ENCODE results near the gene RGL4. TPM values are rescaled to one million over a fixed set of nuclear protein-coding genes. Genes with fewer than 3 reads are reported as not detected.

The RGL4 gene
- total RNA-seq, 4 donors from 2014 or later = not detected

GRCh38 chr22:23683545-23683944 lies 7.3 kb upstream of the RGL4 start:
- Histone ChIP-seq H3K4me3 (no peak overlapping the region), H3K36me3 (peaks cover 0 to 25% (median 0%) of the 10 kb centered on the region in 3 donors)
- no peak for DNase-seq

DNA sequence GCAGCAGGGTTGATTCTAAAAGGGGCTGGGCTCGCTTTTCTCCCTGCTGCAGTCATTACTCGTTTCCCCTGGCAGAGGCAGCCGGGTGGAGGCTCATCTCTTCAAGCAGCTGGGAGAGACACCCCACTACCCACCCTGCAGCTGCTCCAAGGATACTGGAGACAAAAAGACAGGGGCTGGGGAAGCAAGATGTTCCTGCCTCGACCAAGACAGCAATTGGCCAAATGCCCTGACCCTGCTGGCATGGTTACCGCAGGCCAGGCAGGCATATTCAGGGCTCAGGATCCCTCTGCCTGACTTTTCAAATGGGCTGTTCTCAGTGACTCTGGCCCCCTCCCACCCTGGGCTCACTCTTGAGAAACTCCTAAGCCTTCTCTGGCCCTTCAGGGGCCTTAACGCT lies 6.8 kb upstream of the RGL4 start:
- no peak overlapping the region for H3K4me3 ChIP-seq
- no peak for DNase-seq

More at GRCh38 chr22:23683545-23683944, 7.3 kb upstream of the RGL4 start:
- H3K9me3 ChIP-seq = no peaks in the 10 kb centered on the region
- no peaks in the 10 kb centered on the region for H3K4me1 ChIP-seq
- no peak for TF ChIP-seq POLR2A (IDR thresholded peaks at IDR 0.05)
- TF ChIP-seq, protein P1, sequence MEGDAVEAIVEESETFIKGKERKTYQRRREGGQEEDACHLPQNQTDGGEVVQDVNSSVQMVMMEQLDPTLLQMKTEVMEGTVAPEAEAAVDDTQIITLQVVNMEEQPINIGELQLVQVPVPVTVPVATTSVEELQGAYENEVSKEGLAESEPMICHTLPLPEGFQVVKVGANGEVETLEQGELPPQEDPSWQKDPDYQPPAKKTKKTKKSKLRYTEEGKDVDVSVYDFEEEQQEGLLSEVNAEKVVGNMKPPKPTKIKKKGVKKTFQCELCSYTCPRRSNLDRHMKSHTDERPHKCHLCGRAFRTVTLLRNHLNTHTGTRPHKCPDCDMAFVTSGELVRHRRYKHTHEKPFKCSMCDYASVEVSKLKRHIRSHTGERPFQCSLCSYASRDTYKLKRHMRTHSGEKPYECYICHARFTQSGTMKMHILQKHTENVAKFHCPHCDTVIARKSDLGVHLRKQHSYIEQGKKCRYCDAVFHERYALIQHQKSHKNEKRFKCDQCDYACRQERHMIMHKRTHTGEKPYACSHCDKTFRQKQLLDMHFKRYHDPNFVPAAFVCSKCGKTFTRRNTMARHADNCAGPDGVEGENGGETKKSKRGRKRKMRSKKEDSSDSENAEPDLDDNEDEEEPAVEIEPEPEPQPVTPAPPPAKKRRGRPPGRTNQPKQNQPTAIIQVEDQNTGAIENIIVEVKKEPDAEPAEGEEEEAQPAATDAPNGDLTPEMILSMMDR (IDR thresholded peaks at IDR 0.05) = no peak
- H3K27ac ChIP-seq = no peak overlapping the region
- no peaks in the 10 kb centered on the region for H3K27me3 ChIP-seq

GRCh38 chr22:23684561-23685031 lies 6.2 kb upstream of the RGL4 start:
- Histone ChIP-seq H3K27ac (no peak overlapping the region), H3K4me1 (no peaks in the 10 kb centered on the region), H3K36me3 (peaks cover 0 to 22% (median 0%) of the 10 kb centered on the region in 3 donors), H3K27me3 (no peaks in the 10 kb centered on the region), H3K4me3 (no peak overlapping the region), H3K9me3 (no peaks in the 10 kb centered on the region)
- no peak for TF ChIP-seq POLR2A (IDR thresholded peaks at IDR 0.05)
- TF ChIP-seq, protein P1 (IDR thresholded peaks at IDR 0.05) = no peak
- no peak for DNase-seq

More for the DNA sequence above, 6.8 kb upstream of the RGL4 start:
- Histone ChIP-seq H3K27me3 (no peaks in the 10 kb centered on the region), H3K36me3 (peaks cover 0 to 25% (median 0%) of the 10 kb centered on the region in 3 donors), H3K9me3 (no peaks in the 10 kb centered on the region), H3K27ac (no peak overlapping the region), H3K4me1 (no peaks in the 10 kb centered on the region)
- TF ChIP-seq, protein P1 (IDR thresholded peaks at IDR 0.05) = no peak
- no peak for TF ChIP-seq POLR2A (IDR thresholded peaks at IDR 0.05)

DNA sequence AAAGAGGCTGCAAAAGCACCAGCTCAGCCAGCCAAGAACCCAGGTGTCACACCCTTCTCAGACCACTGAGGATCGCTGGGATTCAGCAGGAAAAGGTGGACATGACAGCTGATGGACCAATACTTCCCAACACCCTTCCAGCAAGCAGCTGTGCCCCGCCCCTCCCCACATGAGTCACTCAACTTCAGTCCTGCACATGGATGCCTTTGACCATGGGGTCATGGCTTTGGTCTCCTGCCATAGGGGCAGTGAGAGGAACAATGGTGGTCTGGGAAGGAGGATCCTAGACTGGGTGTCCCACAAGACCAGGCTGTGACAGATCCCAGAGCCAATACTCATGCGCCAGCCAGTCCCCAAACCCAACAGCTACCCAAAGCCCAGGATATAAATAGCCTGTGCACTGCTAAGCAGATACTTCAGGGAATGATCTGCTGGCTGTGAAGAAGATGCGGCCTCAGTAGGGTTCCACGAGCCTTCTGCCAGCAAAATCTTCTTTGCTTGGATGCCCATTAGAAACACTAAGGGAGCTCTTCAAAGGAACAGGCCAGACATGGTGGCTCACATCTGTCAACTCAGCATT lies 5.5 kb upstream of the RGL4 start:
- no peaks in the 10 kb centered on the region for H3K9me3 ChIP-seq
- DNase-seq = peak in 2 of 3 donors; percentile 48 to 55
- H3K36me3 ChIP-seq = peaks cover 0 to 20% (median 0%) of the 10 kb centered on the region in 3 donors
- no peaks in the 10 kb centered on the region for H3K27me3 ChIP-seq
- H3K4me3 ChIP-seq = no peak overlapping the region
- no peaks in the 10 kb centered on the region for H3K4me1 ChIP-seq
- TF ChIP-seq POLR2A (IDR thresholded peaks at IDR 0.05) = no peak
- TF ChIP-seq, protein P1 (IDR thresholded peaks at IDR 0.05) = no peak
- no peak overlapping the region for H3K27ac ChIP-seq

- Histone ChIP-seq H3K4me1 (no peaks in the 10 kb centered on the region), H3K36me3 (peaks cover 0 to 20% (median 0%) of the 10 kb centered on the region in 3 donors), H3K27me3 (no peaks in the 10 kb centered on the region), H3K27ac (no peak overlapping the region), H3K4me3 (no peak overlapping the region), H3K9me3 (no peaks in the 10 kb centered on the region)
- DNase-seq = no peak
- TF ChIP-seq, protein P1 (IDR thresholded peaks at IDR 0.05) = no peak
- no peak for TF ChIP-seq POLR2A (IDR thresholded peaks at IDR 0.05)
These were observed 4.3 kb upstream of the RGL4 start for GRCh38 chr22:23686416-23687024.
